HG02970 (cell line): ENCODE data around the gene RPS6KA5.
"Not testable (repeated sequence)": the region's sequence is repeated elsewhere in the genome, so short reads cannot be mapped to it uniquely, and the experiment has no call there.

Experiments used
- ATAC-seq: cut with Tn5 transposase; IDR thresholded peaks from one replicate; pipeline ENCODE4 v1.9.1; 2021; ENCODE audit warnings: mild to moderate bottlenecking, moderate library complexity, moderate number of reproducible peaks; ENCODE audit not compliant: unreplicated experiment, low FRiP score

Gene RPS6KA5

GRCh38 chr14:90844321-90844720, 216.1 kb downstream of the RPS6KA5 start:
- no peak for ATAC-seq

GRCh38 chr14:90842726-90843125, 217.7 kb downstream of the RPS6KA5 start:
- ATAC-seq: no peak

GRCh38 chr14:90840667-90841066, 219.8 kb downstream of the RPS6KA5 start:
- ATAC-seq: not testable (repeated sequence)

- no peak for ATAC-seq
Observed at GRCh38 chr14:90839889-90840266, 220.6 kb downstream of the RPS6KA5 start.

GRCh38 chr14:90839024-90839888, 221.2 kb downstream of the RPS6KA5 start:
- no peak for ATAC-seq

- ATAC-seq: not testable (repeated sequence)
Observed at GRCh38 chr14:90838531-90838930, 221.9 kb downstream of the RPS6KA5 start.

GRCh38 chr14:90837355-90837754, 223.1 kb downstream of the RPS6KA5 start:
- no peak for ATAC-seq

- no peak for ATAC-seq
Observed at GRCh38 chr14:90836692-90837063, 223.8 kb downstream of the RPS6KA5 start.

GRCh38 chr14:90831821-90832220, 228.6 kb downstream of the RPS6KA5 start:
- no peak for ATAC-seq

GRCh38 chr14:90830931-90831701, 229.3 kb downstream of the RPS6KA5 start:
- ATAC-seq: no peak

- ATAC-seq: no peak
Observed at GRCh38 chr14:90829677-90830076, 230.8 kb downstream of the RPS6KA5 start.

- ATAC-seq: peak; percentile 14
Observed at GRCh38 chr14:90828642-90829487, 231.6 kb downstream of the RPS6KA5 start.

- ATAC-seq: peak; percentile 95
Observed at GRCh38 chr14:90827919-90828610, 232.4 kb downstream of the RPS6KA5 start.

GRCh38 chr14:90823542-90823941, 236.9 kb downstream of the RPS6KA5 start:
- not testable (repeated sequence) for ATAC-seq

- no peak for ATAC-seq
Observed at GRCh38 chr14:90820958-90821357, 239.5 kb downstream of the RPS6KA5 start.

GRCh38 chr14:90819734-90820393, 240.6 kb downstream of the RPS6KA5 start:
- no peak for ATAC-seq

GRCh38 chr14:90818715-90819114, 241.7 kb downstream of the RPS6KA5 start:
- ATAC-seq: no peak

- no peak for ATAC-seq
Observed at GRCh38 chr14:90816681-90817436, 243.6 kb downstream of the RPS6KA5 start.
